HG03457 (cell line): Measurements from ENCODE around the gene BRS3.
"Not testable (repeated sequence)": the region's sequence is repeated elsewhere in the genome, so short reads cannot be mapped to it uniquely, and the experiment has no call there.

Experiments used
- ATAC-seq: cut with Tn5 transposase; IDR thresholded peaks from one replicate; pipeline ENCODE4 v1.9.1; 2021; ENCODE audit warnings: moderate number of reproducible peaks; ENCODE audit not compliant: unreplicated experiment

BRS3 gene

GRCh38 chrX:136487647-136488046 is at the start of gene BRS3:
TSS of gene BRS3 (plus strand) at chrX:136487947. CDS start at chrX:136488115, 168 bp downstream.
- ATAC-seq, result no peak

- ATAC-seq, result no peak
These were observed 49.6 kb upstream of the BRS3 start for GRCh38 chrX:136438192-136438591.

- ATAC-seq, result not testable (repeated sequence)
These were observed 42.1 kb upstream of the BRS3 start for GRCh38 chrX:136445674-136446073.

- ATAC-seq, result no peak
These were observed 41.5 kb upstream of the BRS3 start for GRCh38 chrX:136446208-136446607.

GRCh38 chrX:136447308-136447707 is 40.4 kb upstream of the BRS3 start:
- no peak for ATAC-seq

GRCh38 chrX:136447968-136448367 is 39.8 kb upstream of the BRS3 start:
- no peak for ATAC-seq

- no peak for ATAC-seq
These were observed 37.5 kb upstream of the BRS3 start for GRCh38 chrX:136450050-136450830.

- ATAC-seq, result no peak
These were observed 35.1 kb upstream of the BRS3 start for GRCh38 chrX:136452614-136453013.

GRCh38 chrX:136453114-136453513 is 34.6 kb upstream of the BRS3 start:
- ATAC-seq, result no peak

- ATAC-seq, result no peak
These were observed 34.0 kb upstream of the BRS3 start for GRCh38 chrX:136453771-136454170.

GRCh38 chrX:136456133-136456532 is 31.6 kb upstream of the BRS3 start:
- ATAC-seq, result no peak

- no peak for ATAC-seq
These were observed 30.3 kb upstream of the BRS3 start for GRCh38 chrX:136457303-136457917.

GRCh38 chrX:136464589-136464988 is 23.2 kb upstream of the BRS3 start:
- ATAC-seq, result no peak

GRCh38 chrX:136467303-136467702 is 20.4 kb upstream of the BRS3 start:
- ATAC-seq, result no peak

- no peak for ATAC-seq
These were observed 19.2 kb upstream of the BRS3 start for GRCh38 chrX:136468391-136469103.

- ATAC-seq, result no peak
These were observed 14.1 kb upstream of the BRS3 start for GRCh38 chrX:136473663-136474062.

GRCh38 chrX:136475236-136475635 is 12.5 kb upstream of the BRS3 start:
- ATAC-seq, result no peak

GRCh38 chrX:136476501-136476900 is 11.2 kb upstream of the BRS3 start:
- no peak for ATAC-seq

GRCh38 chrX:136477026-136477425 is 10.7 kb upstream of the BRS3 start:
- no peak for ATAC-seq

- no peak for ATAC-seq
These were observed 7.4 kb upstream of the BRS3 start for GRCh38 chrX:136480383-136480782.

- ATAC-seq, result no peak
These were observed 959 bp downstream of the BRS3 start for GRCh38 chrX:136488706-136489105.

- ATAC-seq, result no peak
These were observed 4.1 kb downstream of the BRS3 start for GRCh38 chrX:136491832-136492231.
